H1 (cell line): ENCODE results near the gene PLXDC2. TPM values are rescaled to one million over a fixed set of nuclear protein-coding genes. Genes with fewer than 3 reads are reported as not detected.

Source experiments
- CTCF ChIA-PET: fragments of 300-600 bp; sonication (Branson Sonifier 250); formaldehyde crosslinking; loops from one replicate; lab custom pipeline; 2021; ENCODE audit not compliant: partially characterized antibody; lab: Charles Lee
- POLR2A ChIA-PET: fragments of 300-600 bp; sonication (Branson Sonifier 250); formaldehyde crosslinking; loops from one replicate; lab custom pipeline; 2021; ENCODE audit warnings: inconsistent platforms; ENCODE audit not compliant: partially characterized antibody; lab: Charles Lee
- DNase-seq, 2 experiments: peaks; one replicate each; pipeline versions ENCODE4 v3.0.0 to v3.0.0-alpha.2; 2010 to 2022; ENCODE audit warnings: low spot score in 2 of 2, low read depth in 1 of 2, mixed read lengths in 1 of 2
- FAIRE-seq: peaks from 2 replicates; lab custom pipeline; 2011; peaks lifted over from hg19 to GRCh38; lab: Jason Lieb, UNC
- H2AFZ ChIP-seq: 2 replicates; pipeline ENCODE4 v1.8.1; 2012; ENCODE audit warnings: low read length, inconsistent platforms
- H2AK5ac ChIP-seq: 2 replicates; pipeline ENCODE4 v1.6.1; 2013; ENCODE audit warnings: low read depth, low read length
- H2BK120ac ChIP-seq: replicated peaks from 2 replicates; pipeline ENCODE3; 2013; ENCODE audit warnings: low read depth, low read length, inconsistent platforms
- H2BK12ac ChIP-seq: 2 replicates; pipeline ENCODE4 v1.6.1; 2013; ENCODE audit warnings: low read depth, low read length
- H2BK15ac ChIP-seq: 2 replicates; pipeline ENCODE4 v1.6.1; 2013; ENCODE audit warnings: low read length
- H2BK20ac ChIP-seq: 2 replicates; pipeline ENCODE4 v1.6.1; 2013; ENCODE audit warnings: low read length
- H2BK5ac ChIP-seq: 2 replicates; pipeline ENCODE4 v1.6.1; 2013; ENCODE audit warnings: low read depth, low read length
- H3K14ac ChIP-seq: 2 replicates; pipeline ENCODE4 v1.6.1; 2013; ENCODE audit warnings: inconsistent platforms; ENCODE audit not compliant: insufficient read length
- H3K18ac ChIP-seq: 2 replicates; pipeline ENCODE4 v1.6.1; 2013; ENCODE audit warnings: low read length; ENCODE audit errors: extremely low read depth
- H3K23ac ChIP-seq: 2 replicates; pipeline ENCODE4 v1.6.1; 2013; ENCODE audit warnings: inconsistent platforms; ENCODE audit not compliant: insufficient read length
- H3K23me2 ChIP-seq: 2 replicates; pipeline ENCODE4 v1.6.1; 2013; ENCODE audit warnings: low read depth, low read length
- H3K27ac ChIP-seq: 2 replicates; pipeline ENCODE4 v1.6.1; 2011; ENCODE audit warnings: low read depth, low read length, inconsistent platforms
- H3K27me3 ChIP-seq, 4 experiments: replicated peaks in 1 of 4; 1 replicate in 1 of 4; 2 replicates in 3 of 4; pipeline versions ENCODE4 v1.6.1 to v1.8.1; 2011 to 2013; ENCODE audit warnings: low read length in 3 of 4, mild to moderate bottlenecking in 3 of 4, inconsistent platforms in 2 of 4, mixed read lengths in 2 of 4, moderate library complexity in 1 of 4; ENCODE audit not compliant: control insufficient read depth in 3 of 4, insufficient read depth in 3 of 4; ENCODE audit errors: extremely low read depth in 1 of 4
- H3K36me3 ChIP-seq, 4 experiments: 2 replicates each; pipeline versions ENCODE4 v1.6.1 to v1.8.1; 2011 to 2013; ENCODE audit warnings: mild to moderate bottlenecking in 4 of 4, low read length in 3 of 4, moderate library complexity in 2 of 4, control low read depth in 1 of 4, inconsistent platforms in 1 of 4; ENCODE audit not compliant: insufficient read depth in 4 of 4, control insufficient read depth in 2 of 4
- H3K4ac ChIP-seq: replicated peaks from 2 replicates; pipeline ENCODE3; 2013; ENCODE audit warnings: low read length, low read depth, mixed read lengths, inconsistent platforms; ENCODE audit not compliant: insufficient read length
- H3K4me1 ChIP-seq, 4 experiments: replicated peaks in 1 of 4; 1 replicate in 1 of 4; 2 replicates in 3 of 4; pipeline versions ENCODE4 v1.6.1 to v1.8.1; 2011 to 2013; ENCODE audit warnings: low read length in 3 of 4, inconsistent platforms in 2 of 4, mixed read lengths in 1 of 4; ENCODE audit not compliant: insufficient read depth in 4 of 4, control insufficient read depth in 3 of 4
- H3K4me2 ChIP-seq, 2 experiments: 2 replicates each; pipeline versions ENCODE4 v1.6.1 to v1.8.1; 2011 to 2013; ENCODE audit warnings: low read depth in 2 of 2, low read length in 2 of 2, control low read depth in 1 of 2, inconsistent platforms in 1 of 2, mild to moderate bottlenecking in 1 of 2; ENCODE audit not compliant: insufficient read depth in 1 of 2
- H3K4me3 ChIP-seq, 4 experiments: fragments of 200-600, 300-600 bp in 1 of 4; sonication (generic), shearing (Covaris generic), sonication (Bioruptor Twin) in 1 of 4; 2 replicates each; pipeline versions ENCODE4 v1.5.1 to v1.8.1; 2011 to 2016; ENCODE audit warnings: low read length in 4 of 4, low read depth in 3 of 4, control low read depth in 2 of 4, inconsistent platforms in 2 of 4, mild to moderate bottlenecking in 2 of 4, mixed read lengths in 1 of 4, moderate library complexity in 1 of 4; ENCODE audit not compliant: insufficient read depth in 2 of 4; ENCODE audit errors: extremely low read depth in 1 of 4
- H3K56ac ChIP-seq: replicated peaks from 2 replicates; pipeline ENCODE3; 2013; ENCODE audit warnings: low read depth, mild to moderate bottlenecking, mixed read lengths, low read length, inconsistent platforms; ENCODE audit not compliant: insufficient read length
- H3K79me1 ChIP-seq: 2 replicates; pipeline ENCODE4 v1.6.1; 2013; ENCODE audit warnings: low read depth, low read length, control low read depth
- H3K79me2 ChIP-seq, 2 experiments: 2 replicates each; pipeline versions ENCODE4 v1.6.1 to v1.8.1; 2012 to 2013; ENCODE audit warnings: low read length in 2 of 2, mild to moderate bottlenecking in 2 of 2, inconsistent platforms in 1 of 2; ENCODE audit not compliant: insufficient read depth in 2 of 2, control insufficient read depth in 1 of 2
- H3K9ac ChIP-seq, 4 experiments: replicated peaks in 1 of 4; 1 replicate in 1 of 4; 2 replicates in 3 of 4; pipeline versions ENCODE4 v1.6.1 to v1.8.1; 2011 to 2013; ENCODE audit warnings: low read depth in 3 of 4, low read length in 3 of 4, control low read depth in 2 of 4, mild to moderate bottlenecking in 2 of 4, moderate library complexity in 2 of 4, inconsistent platforms in 1 of 4; ENCODE audit errors: extremely low read depth in 1 of 4
- H3K9me3 ChIP-seq, 2 experiments: 2 replicates each; pipeline versions ENCODE4 v1.6.1 to v1.8.1; 2012 to 2013; ENCODE audit warnings: mild to moderate bottlenecking in 2 of 2, moderate library complexity in 2 of 2, control low read depth in 1 of 2, inconsistent platforms in 1 of 2, low read depth in 1 of 2, low read length in 1 of 2, mixed read lengths in 1 of 2; ENCODE audit not compliant: insufficient read depth in 2 of 2
- H4K20me1 ChIP-seq, 2 experiments: replicated peaks in 1 of 2; 2 replicates each; pipeline versions ENCODE3 to v1.8.1; 2011 to 2013; ENCODE audit warnings: inconsistent platforms in 2 of 2, low read length in 2 of 2, mild to moderate bottlenecking in 1 of 2; ENCODE audit not compliant: insufficient read depth in 2 of 2, control insufficient read depth in 1 of 2
- H4K5ac ChIP-seq: 2 replicates; pipeline ENCODE4 v1.6.1; 2013; ENCODE audit warnings: low read length, low read depth, mixed read lengths, inconsistent platforms; ENCODE audit not compliant: insufficient read length
- H4K8ac ChIP-seq: 2 replicates; pipeline ENCODE4 v1.8.0; 2013; ENCODE audit warnings: mild to moderate bottlenecking, moderate library complexity, low read length, inconsistent platforms; ENCODE audit not compliant: insufficient read depth; ENCODE audit errors: extremely low read depth
- H4K91ac ChIP-seq: replicated peaks from 2 replicates; pipeline ENCODE3; 2013; ENCODE audit warnings: low read length, mixed read lengths, inconsistent platforms; ENCODE audit not compliant: insufficient read length
- BRCA1 ChIP-seq: IDR thresholded peaks from 2 replicates; pipeline ENCODE4 v1.6.1; 2012; ENCODE audit warnings: low read depth, low read length, improper control_type of control experiment
- CHD1 ChIP-seq: IDR thresholded peaks from 2 replicates; pipeline ENCODE4 v1.6.1; 2012; ENCODE audit warnings: low read depth, low read length, improper control_type of control experiment
- NRF1 ChIP-seq: IDR thresholded peaks from 2 replicates; pipeline ENCODE4 v1.6.1; 2011; ENCODE audit warnings: mild to moderate bottlenecking, low read depth, low read length, improper control_type of control experiment
- POLR2AphosphoS5 ChIP-seq: IDR thresholded peaks from 2 replicates; pipeline ENCODE4 v1.6.1; 2011; ENCODE audit warnings: low read depth, low read length
- POU5F1 ChIP-seq: IDR thresholded peaks from 2 replicates; pipeline ENCODE4 v1.6.1; 2011; ENCODE audit warnings: low read depth, mild to moderate bottlenecking, low read length, moderate library complexity
- RXRA ChIP-seq: IDR thresholded peaks from 2 replicates; pipeline ENCODE4 v1.6.1; 2011; ENCODE audit warnings: low read depth, mild to moderate bottlenecking, low read length, moderate library complexity; ENCODE audit not compliant: insufficient read depth
- SIN3A ChIP-seq, 2 experiments: IDR thresholded peaks in 1 of 2; conservative IDR thresholded peaks in 1 of 2; 2 replicates each; pipeline ENCODE4 v1.6.1; 2011 to 2012; ENCODE audit warnings: low read length in 2 of 2, improper control_type of control experiment in 1 of 2, low read depth in 1 of 2, mild to moderate bottlenecking in 1 of 2
- SIX5 ChIP-seq: IDR thresholded peaks from 2 replicates; pipeline ENCODE4 v1.6.1; 2011; ENCODE audit warnings: mild to moderate bottlenecking, low read depth, low read length
- WGBS, 2 experiments: shearing (Covaris generic) in 1 of 2; methylation state at CpG; one replicate each; pipeline versions ENCODE4 v1.1.6 to v1.1.7; 2013 to 2015; ENCODE audit warnings: low lambda C conversion rate in 2 of 2, mixed read lengths in 2 of 2, inconsistent platforms in 1 of 2, low coverage in 1 of 2, missing lambda C conversion rate in 1 of 2; ENCODE audit not compliant: insufficient replicate concordance in 2 of 2, insufficient coverage in 1 of 2, insufficient read length in 1 of 2; ENCODE audit errors: extremely low coverage in 1 of 2, missing lambda C conversion rate in 1 of 2; 5-methylcytosine and 5-hydroxymethylcytosine counted together
- polyA plus RNA-seq, 7 experiments: library from polyadenylated mRNA; depleted of rRNA in 3 of 7; stranded (reverse) in 5 of 7; unstranded in 2 of 7; fragments of >200 nt in 5 of 7; fragments of 200-250 nt in 2 of 7; gene quantifications; 1 replicate in 5 of 7; 2 replicates in 1 of 7; 4 replicates in 1 of 7; pipeline versions ENCODE4 v1.2.1 to v1.2.3, GENCODE V29; 2011 to 2013; ENCODE audit warnings: missing spikeins in 2 of 7, mixed read lengths in 2 of 7
- total RNA-seq: library from RNA; stranded (reverse); fragmentation: NEBNext Ultra II Directional; extraction: Animal tissue kit (Norgen Biotek cat#: 25700); gene quantifications from 2 replicates; pipeline ENCODE4 v1.2.1, GENCODE V29; 2021
- TF ChIP-seq, protein P1 (sequence below), 3 experiments: IDR thresholded peaks; 1 replicate in 2 of 3; 2 replicates in 1 of 3; pipeline versions ENCODE4 v1.5.1 to v1.6.1; 2011; ENCODE audit warnings: low read length in 3 of 3, mild to moderate bottlenecking in 3 of 3, inconsistent platforms in 2 of 3, low read depth in 1 of 3, moderate library complexity in 1 of 3; ENCODE audit not compliant: insufficient read depth in 1 of 3; ENCODE audit errors: control extremely low read depth in 1 of 3

The PLXDC2 gene
- total and polyA plus RNA-seq, 2 of the 8 experiments (the other 6 are each of a cell fraction or from before 2014, with no cell fraction given), result 23.0 to 40.5 TPM

DNA sequence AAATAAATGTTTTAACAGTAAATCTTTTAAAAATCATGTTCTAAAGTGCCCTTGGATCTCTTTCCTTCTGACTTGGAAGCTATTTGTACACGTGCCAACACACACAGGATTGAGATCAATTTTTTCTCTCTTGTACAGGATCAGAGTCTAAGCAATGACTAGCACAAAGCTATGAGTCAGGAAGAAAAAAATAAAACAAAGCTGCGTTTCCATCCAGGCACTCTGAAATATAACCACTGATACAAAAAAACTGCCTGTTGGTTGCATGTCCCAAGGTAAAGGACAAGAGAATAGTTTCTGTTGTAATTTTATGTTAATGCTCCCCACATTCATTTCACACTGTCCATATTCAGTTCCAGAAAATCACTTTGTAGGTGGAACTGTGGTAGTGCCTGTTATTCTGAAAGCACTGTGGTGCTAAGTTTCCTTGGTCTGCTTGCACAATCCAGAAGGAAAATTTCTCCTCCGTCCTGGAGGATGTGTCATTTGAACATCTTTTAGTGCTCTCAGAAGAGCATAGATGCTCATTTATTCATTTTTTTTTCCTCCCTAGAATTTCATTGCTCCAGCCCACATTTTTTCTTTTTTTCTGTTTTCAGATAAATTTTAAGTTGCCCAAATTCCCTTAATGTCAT is 113.4 kb downstream of the PLXDC2 start:
- no peak overlapping the region for H3K4me2 ChIP-seq
- no peak for FAIRE-seq

More for the DNA sequence above, 113.4 kb downstream of the PLXDC2 start:
- H4K20me1 ChIP-seq, result peaks cover 1% of the 10 kb centered on the region in 2 experiments
- ChIA-PET CTCF (interaction anchor here (0.9 to 1.5 kb wide), 2 partner anchors 33 to 70 kb away, joined by 3 to 4 read pairs; no protein-coding TSS in a partner anchor), POLR2A (interaction anchor here (0.6 to 0.9 kb wide), 2 partner anchors 9 to 389 kb away, joined by 3 read pairs; no protein-coding TSS in a partner anchor)
- no peak overlapping the region for H2AFZ ChIP-seq
- no peak overlapping the region for H4K91ac ChIP-seq
- H4K8ac ChIP-seq, result no peak overlapping the region
- no peak overlapping the region for H3K27ac ChIP-seq
- H3K23ac ChIP-seq, result no peak overlapping the region
- DNase-seq, result no peak
- H3K4me3 ChIP-seq, result no peak overlapping the region
- H3K27me3 ChIP-seq, result no peaks in the 10 kb centered on the region
- 84% methylated on average over 3 of the region's 3 CpGs; no CpG with 5 or more reads in 1 of the 2 experiments for WGBS, 2 experiments
- H2BK120ac ChIP-seq, result no peak overlapping the region
- H2BK20ac ChIP-seq, result no peak overlapping the region
- H3K56ac ChIP-seq, result no peak overlapping the region
- no peak overlapping the region for H3K18ac ChIP-seq
- peaks cover 0 to 5% (median 2%) of the 10 kb centered on the region in 4 experiments; a peak in 3 of 7 replicates for H3K4me1 ChIP-seq
- H2BK15ac ChIP-seq, result no peak overlapping the region
- H2BK5ac ChIP-seq, result no peak overlapping the region
- no peak overlapping the region for H3K4ac ChIP-seq
- H2AK5ac ChIP-seq, result no peak overlapping the region
- TF ChIP-seq SIN3A (conservative IDR thresholded peaks at IDR 0.05 in 1 of 2, IDR thresholded peaks at IDR 0.05 in 1 of 2; ENCODE audit: low read depth in 1 of 2, low read length in 2 of 2), result no peak
- no peak for TF ChIP-seq POLR2AphosphoS5
- no peak for TF ChIP-seq POU5F1
- no peak for TF ChIP-seq RXRA
- no peak for TF ChIP-seq CHD1
- TF ChIP-seq, protein P1, sequence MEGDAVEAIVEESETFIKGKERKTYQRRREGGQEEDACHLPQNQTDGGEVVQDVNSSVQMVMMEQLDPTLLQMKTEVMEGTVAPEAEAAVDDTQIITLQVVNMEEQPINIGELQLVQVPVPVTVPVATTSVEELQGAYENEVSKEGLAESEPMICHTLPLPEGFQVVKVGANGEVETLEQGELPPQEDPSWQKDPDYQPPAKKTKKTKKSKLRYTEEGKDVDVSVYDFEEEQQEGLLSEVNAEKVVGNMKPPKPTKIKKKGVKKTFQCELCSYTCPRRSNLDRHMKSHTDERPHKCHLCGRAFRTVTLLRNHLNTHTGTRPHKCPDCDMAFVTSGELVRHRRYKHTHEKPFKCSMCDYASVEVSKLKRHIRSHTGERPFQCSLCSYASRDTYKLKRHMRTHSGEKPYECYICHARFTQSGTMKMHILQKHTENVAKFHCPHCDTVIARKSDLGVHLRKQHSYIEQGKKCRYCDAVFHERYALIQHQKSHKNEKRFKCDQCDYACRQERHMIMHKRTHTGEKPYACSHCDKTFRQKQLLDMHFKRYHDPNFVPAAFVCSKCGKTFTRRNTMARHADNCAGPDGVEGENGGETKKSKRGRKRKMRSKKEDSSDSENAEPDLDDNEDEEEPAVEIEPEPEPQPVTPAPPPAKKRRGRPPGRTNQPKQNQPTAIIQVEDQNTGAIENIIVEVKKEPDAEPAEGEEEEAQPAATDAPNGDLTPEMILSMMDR (IDR thresholded peaks at IDR 0.05; ENCODE audit: control extremely low read depth in 1 of 3, insufficient read depth in 1 of 3, low read depth in 1 of 3, low read length in 3 of 3), result no peak
- TF ChIP-seq BRCA1, result no peak
- no peak for TF ChIP-seq NRF1
- no peak for TF ChIP-seq SIX5
- H4K5ac ChIP-seq, result no peak overlapping the region
- H3K36me3 ChIP-seq, result no peaks in the 10 kb centered on the region
- H3K9ac ChIP-seq, result no peak overlapping the region
- peaks cover 0 to 46% of the 10 kb centered on the region in 2 experiments; a peak in 2 of 4 replicates for H3K79me2 ChIP-seq
- H3K79me1 ChIP-seq, result no peaks in the 10 kb centered on the region; the same call in 1 of the 2 replicates
- H2BK12ac ChIP-seq, result no peak overlapping the region
- H3K14ac ChIP-seq, result no peak overlapping the region
- H3K9me3 ChIP-seq, result no peaks in the 10 kb centered on the region
- no peaks in the 10 kb centered on the region for H3K23me2 ChIP-seq
